K562 (cell line): Measurements from ENCODE around the gene NEURL2. TPM values are rescaled to one million over a fixed set of nuclear protein-coding genes. Genes with fewer than 3 reads are reported as not detected.

Experiments used
- BCL6 ChIP-seq: fragments of 250-450 bp; sonication (Bioruptor Pico); IDR thresholded peaks from 2 replicates; pipeline ENCODE4 v1.4.0; 2020
- BCOR ChIP-seq: fragments of 450-650 bp; IDR thresholded peaks from 2 replicates; pipeline ENCODE4 v1.6.1; 2016
- BHLHE40 ChIP-seq: IDR thresholded peaks from 2 replicates; pipeline ENCODE4 v1.6.1; 2011; ENCODE audit warnings: low read length, improper control_type of control experiment
- CREM ChIP-seq: IDR thresholded peaks from 2 replicates; pipeline ENCODE4 v1.6.1; 2014; ENCODE audit warnings: antibody characterized with exemption, low read depth
- CXXC5 ChIP-seq: fragments of 250-450 bp; sonication (Bioruptor Pico); IDR thresholded peaks from 2 replicates; pipeline ENCODE4 v1.8.0; 2022; ENCODE audit warnings: inconsistent platforms, mild to moderate bottlenecking, moderate library complexity
- DEAF1 ChIP-seq: fragments of 450-650 bp; formaldehyde crosslinking; IDR thresholded peaks from 2 replicates; pipeline ENCODE4 v1.4.0; 2020; ENCODE audit warnings: mild to moderate bottlenecking, moderate library complexity
- GABPA ChIP-seq: fragments of 200-800 bp; sonication (Bioruptor generic); conservative IDR thresholded peaks from 2 replicates; pipeline ENCODE4 v1.6.1; 2016; ENCODE audit warnings: low read depth, missing genetic modification characterization, missing compliant biosample characterization
- GATA2 ChIP-seq: sonication (generic); formaldehyde crosslinking; IDR thresholded peaks from 2 replicates; pipeline ENCODE4 v1.4.0; 2020; ENCODE audit warnings: mild to moderate bottlenecking, missing genetic modification reagents
- HDAC3 ChIP-seq: fragments of 450-650 bp; IDR thresholded peaks from 2 replicates; pipeline ENCODE4 v1.6.1; 2018; ENCODE audit warnings: borderline replicate concordance, mild to moderate bottlenecking, moderate library complexity; ENCODE audit not compliant: partially characterized antibody
- ID3 ChIP-seq, 2 experiments: fragments of 250-450 bp in 1 of 2; fragments of 450-650 bp in 1 of 2; sonication (Bioruptor Pico) in 1 of 2; IDR thresholded peaks; 2 replicates each; pipeline versions ENCODE4 v1.6.1 to v1.8.0; 2016 to 2021; ENCODE audit warnings: mild to moderate bottlenecking in 2 of 2, moderate library complexity in 2 of 2, missing compliant biosample characterization in 1 of 2, missing genetic modification characterization in 1 of 2
- JUNB ChIP-seq: fragments of 450-650 bp; formaldehyde crosslinking; conservative IDR thresholded peaks from 2 replicates; pipeline ENCODE4 v1.4.0; 2020; ENCODE audit warnings: mild to moderate bottlenecking
- LEF1 ChIP-seq: fragments of 450-650 bp; IDR thresholded peaks from 2 replicates; pipeline ENCODE4 v1.6.1; 2016; ENCODE audit warnings: mild to moderate bottlenecking
- MLX ChIP-seq, 2 experiments: fragments of 450-650 bp in 1 of 2; sonication (generic) in 1 of 2; formaldehyde crosslinking; conservative IDR thresholded peaks; 2 replicates each; pipeline versions ENCODE4 v1.4.0 to v1.8.1; 2020 to 2022; ENCODE audit warnings: mild to moderate bottlenecking in 1 of 2, missing genetic modification reagents in 1 of 2
- PHB ChIP-seq: fragments of 250-450 bp; sonication (Bioruptor Pico); IDR thresholded peaks from 2 replicates; pipeline ENCODE4 v1.5.0; 2021
- SAFB2 ChIP-seq: fragments of 200-400 bp; formaldehyde crosslinking; IDR thresholded peaks from 2 replicates; pipeline ENCODE4 v1.6.1; 2018; ENCODE audit warnings: borderline replicate concordance, low read length, low read depth, moderate library complexity; ENCODE audit not compliant: severe bottlenecking
- VEZF1 ChIP-seq: fragments of 200-800 bp; sonication (Bioruptor generic); IDR thresholded peaks from 2 replicates; pipeline ENCODE4 v1.6.1; 2017; ENCODE audit warnings: missing genetic modification characterization, missing compliant biosample characterization
- XRCC5 ChIP-seq: fragments of 200-400 bp; formaldehyde crosslinking; IDR thresholded peaks from 2 replicates; pipeline ENCODE4 v1.6.1; 2017; ENCODE audit warnings: low read depth, mild to moderate bottlenecking, low read length
- ZNF133 ChIP-seq: fragments of 250-450 bp; sonication (Bioruptor Pico); IDR thresholded peaks from 2 replicates; pipeline ENCODE4 v1.4.0; 2020; ENCODE audit warnings: mild to moderate bottlenecking
- ZNF232 ChIP-seq: sonication (generic); formaldehyde crosslinking; IDR thresholded peaks from 2 replicates; pipeline ENCODE4 v1.8.0; 2022; ENCODE audit warnings: mild to moderate bottlenecking, missing genetic modification reagents
- ZNF24 ChIP-seq: fragments of 450-650 bp; IDR thresholded peaks from 2 replicates; pipeline ENCODE4 v1.6.1; 2016
- ZNF277 ChIP-seq: fragments of 250-450 bp; sonication (Bioruptor Pico); IDR thresholded peaks from 2 replicates; pipeline ENCODE4 v1.8.0; 2022; ENCODE audit warnings: inconsistent platforms, mild to moderate bottlenecking, moderate library complexity, borderline replicate concordance
- ZNF644 ChIP-seq: fragments of 200-800 bp; sonication (Bioruptor generic); IDR thresholded peaks from 2 replicates; pipeline ENCODE4 v1.6.1; 2016; ENCODE audit warnings: low read depth, missing genetic modification characterization, missing compliant biosample characterization
- ZNF740 ChIP-seq, 3 experiments: fragments of 200-800 bp in 1 of 3; sonication (Bioruptor generic) in 1 of 3; sonication (generic) in 1 of 3; formaldehyde crosslinking in 1 of 3; IDR thresholded peaks; 2 replicates each; pipeline versions ENCODE4 v1.6.1 to v1.8.0; 2016 to 2022; ENCODE audit warnings: mild to moderate bottlenecking in 2 of 3, missing compliant biosample characterization in 2 of 3, missing genetic modification characterization in 2 of 3, missing genetic modification reagents in 1 of 3
- polyA plus RNA-seq, 8 experiments: library from polyadenylated mRNA; depleted of rRNA in 4 of 8; stranded (reverse) in 5 of 8; unstranded in 3 of 8; fragments of >200 nt; fragmentation: Nextera tagmentation in 2 of 8; fragmentation: Illumina TruSeq in 1 of 8; extraction: Ambion mirVana in 2 of 8; extraction: Trizol in 1 of 8; gene quantifications; 2 replicates each; pipeline versions ENCODE4 v1.2.1 to v1.2.3, GENCODE V29; 2011 to 2014; ENCODE audit warnings: inconsistent platforms in 1 of 8, missing spikeins in 1 of 8
- total RNA-seq, 7 experiments: library from RNA; depleted of rRNA in 6 of 7; stranded (reverse); fragments of >200 nt in 6 of 7; fragmentation: Illumina TruSeq in 2 of 7; extraction: Trizol in 2 of 7; gene quantifications; 2 replicates each; pipeline versions ENCODE4 v1.2.1 to v1.2.3, GENCODE V29; 2011 to 2021; ENCODE audit warnings: low replicate concordance in 1 of 7

Gene NEURL2
- total and polyA plus RNA-seq, 9 of the 15 experiments (the other 6 are each of a cell fraction or from before 2014, with no cell fraction given) = 0.22 to 1.9 (median 0.50) TPM; not detected in 1

GRCh38 chr20:45857882-45858216, 33.2 kb downstream of the NEURL2 start (continued):
- no peak for TF ChIP-seq GABPA (tag)
- TF ChIP-seq DEAF1 (CRISPR knock-in tag) = no peak
- TF ChIP-seq CREM = 0 out of 2 replicates have a peak, but pooled peaks have one; percentile 6
- peak; percentile 36 for TF ChIP-seq CXXC5 (CRISPR knock-in tag)
- TF ChIP-seq BCL6 (CRISPR knock-in tag) = no peak
- no peak for TF ChIP-seq ZNF740 (CRISPR knock-in tag; IDR thresholded peaks at IDR 0.05)
- 0 out of 4 replicates have a peak, but pooled peaks of 1 of the 2 experiments have one; percentile 18 for TF ChIP-seq ZNF740 (tag; IDR thresholded peaks at IDR 0.05)
- peak; percentile 82 for TF ChIP-seq VEZF1 (CRISPR knock-in tag)
- TF ChIP-seq MLX (CRISPR knock-in tag; conservative IDR thresholded peaks at IDR 0.05) = no peak
- TF ChIP-seq HDAC3 = no peak
- TF ChIP-seq JUNB = no peak
- no peak for TF ChIP-seq SAFB2
- no peak for TF ChIP-seq ZNF277 (CRISPR knock-in tag)
- 0 out of 2 replicates have a peak, but pooled peaks have one; percentile 11 for TF ChIP-seq ZNF24
- 0 out of 2 replicates have a peak, but pooled peaks have one; percentile 10 for TF ChIP-seq ZNF644 (tag)
- no peak for TF ChIP-seq ID3 (CRISPR knock-in tag; IDR thresholded peaks at IDR 0.05)
- no peak for TF ChIP-seq ID3 (tag; IDR thresholded peaks at IDR 0.05)
- no peak for TF ChIP-seq XRCC5
- no peak for TF ChIP-seq ZNF133
- TF ChIP-seq PHB (CRISPR knock-in tag) = no peak
- no peak for TF ChIP-seq LEF1
- peak; percentile 77; the same call in 1 of the 2 replicates for TF ChIP-seq BCOR
- no peak for TF ChIP-seq ZNF232 (CRISPR knock-in tag)
- TF ChIP-seq GATA2 = no peak
- no peak for TF ChIP-seq BHLHE40
